Type B pancreatic cell (in vitro differentiated cells): Measurements from ENCODE around the gene TMEM132E. TPM values are rescaled to one million over a fixed set of nuclear protein-coding genes. Genes with fewer than 3 reads are reported as not detected.

Experiments
- DNase-seq: peaks from one replicate; pipeline ENCODE4 v3.0.0; 2021; ENCODE audit warnings: mixed read lengths; ENCODE audit not compliant: unreplicated experiment; ENCODE audit errors: extremely low spot score
- H3K27ac Mint-ChIP-seq: 2 replicates; pipeline ENCODE4 v1.8.0; 2021; ENCODE audit warnings: mild to moderate bottlenecking, mixed read lengths
- H3K27me3 Mint-ChIP-seq: 2 replicates; pipeline ENCODE4 v1.8.0; 2021; ENCODE audit warnings: mixed read lengths
- H3K36me3 Mint-ChIP-seq: 2 replicates; pipeline ENCODE4 v1.8.0; 2021; ENCODE audit warnings: mixed read lengths
- H3K4me1 Mint-ChIP-seq: one replicate; pipeline ENCODE4 v1.8.0; 2021; ENCODE audit warnings: mixed read lengths; ENCODE audit not compliant: unreplicated experiment
- H3K4me3 Mint-ChIP-seq: 2 replicates; pipeline ENCODE4 v1.8.0; 2021; ENCODE audit warnings: mild to moderate bottlenecking, mixed read lengths
- H3K9me3 Mint-ChIP-seq: 2 replicates; pipeline ENCODE4 v1.8.0; 2021; ENCODE audit warnings: mixed read lengths
- CTCF ChIP-seq: fragments of 200-600 bp; sonication (generic); conservative IDR thresholded peaks from 2 replicates; pipeline ENCODE4 v1.5.0; 2021; ENCODE audit warnings: antibody characterized with exemption, mild to moderate bottlenecking
- total RNA-seq: library from RNA; stranded (reverse); gene quantifications from 2 replicates; pipeline ENCODE4 v1.2.1, GENCODE V29; 2021; ENCODE audit warnings: low replicate concordance

TMEM132E gene
- total RNA-seq, 1 donor from 2014 or later: 0.92 TPM

GRCh38 chr17:34682305-34682704, 102.9 kb downstream of the TMEM132E start:
- H3K27me3 Mint-ChIP-seq: peaks cover 38% of the 10 kb centered on the region
- H3K4me3 Mint-ChIP-seq: no peak overlapping the region
- no peak overlapping the region for H3K27ac Mint-ChIP-seq
- no peaks in the 10 kb centered on the region for H3K4me1 Mint-ChIP-seq
- H3K36me3 Mint-ChIP-seq: no peaks in the 10 kb centered on the region
- no peak for TF ChIP-seq CTCF
- H3K9me3 Mint-ChIP-seq: no peaks in the 10 kb centered on the region
- DNase-seq: no peak

GRCh38 chr17:34683390-34683789, 104.0 kb downstream of the TMEM132E start:
- H3K27me3 Mint-ChIP-seq: peaks cover 43% of the 10 kb centered on the region
- H3K4me1 Mint-ChIP-seq: no peaks in the 10 kb centered on the region
- no peak for TF ChIP-seq CTCF

More at GRCh38 chr17:34683390-34683789, 104.0 kb downstream of the TMEM132E start:
- no peak for DNase-seq
- Mint-ChIP-seq H3K36me3 (no peaks in the 10 kb centered on the region), H3K27ac (no peak overlapping the region), H3K4me3 (no peak overlapping the region), H3K9me3 (no peaks in the 10 kb centered on the region)

Other genes starting within 250 kb of the TMEM132E start
- gene CCL13, start 223.1 kb upstream of the TMEM132E start, total RNA-seq: not detected in 2 replicates
- gene CCL1, start 216.3 kb upstream of the TMEM132E start, total RNA-seq: not detected in 2 replicates